Thymus (tissue), 11 donors: Measurements from ENCODE around the gene DEPP1. TPM values are rescaled to one million over a fixed set of nuclear protein-coding genes. Genes with fewer than 3 reads are reported as not detected.

Experiments used
- DNase-seq, 9 donors: peaks; one replicate each; pipeline ENCODE4 v3.0.0-alpha.2; 2013; ENCODE audit warnings: low spot score in 9 of 9, low read depth in 6 of 9, missing footprints in 1 of 9
- H3K27ac ChIP-seq, 2 donors: one replicate each; pipeline ENCODE4 v1.5.1; 2013; ENCODE audit warnings: control low read depth in 1 of 2, low read depth in 1 of 2, low read length in 1 of 2, mild to moderate bottlenecking in 1 of 2, moderate library complexity in 1 of 2
- H3K27me3 ChIP-seq, 2 donors: one replicate each; pipeline ENCODE4 v1.5.1; 2013; ENCODE audit warnings: low read length in 1 of 2; ENCODE audit not compliant: control insufficient read depth in 2 of 2, insufficient read depth in 1 of 2
- H3K36me3 ChIP-seq, 2 donors: one replicate each; pipeline ENCODE4 v1.5.1; 2013; ENCODE audit warnings: low read length in 1 of 2, mild to moderate bottlenecking in 1 of 2, moderate library complexity in 1 of 2; ENCODE audit not compliant: control insufficient read depth in 2 of 2, insufficient read depth in 2 of 2
- H3K4me1 ChIP-seq, 2 donors: one replicate each; pipeline ENCODE4 v1.5.1; 2013; ENCODE audit warnings: low read length in 2 of 2; ENCODE audit not compliant: control insufficient read depth in 2 of 2, insufficient read depth in 2 of 2
- H3K4me3 ChIP-seq, 2 donors: one replicate each; pipeline ENCODE4 v1.5.1; 2013; ENCODE audit warnings: low read length in 2 of 2, control low read depth in 1 of 2, mild to moderate bottlenecking in 1 of 2
- H3K9me3 ChIP-seq, 2 donors: one replicate each; pipeline ENCODE4 v1.5.1; 2013; ENCODE audit warnings: low read length in 1 of 2, mild to moderate bottlenecking in 1 of 2; ENCODE audit not compliant: control insufficient read depth in 2 of 2, insufficient read depth in 1 of 2
- WGBS: extraction: QIAGEN DNeasy Blood & Tissue Kit; methylation state at CpG from one replicate; pipeline ENCODE4 v1.1.7; 2013; 5-methylcytosine and 5-hydroxymethylcytosine counted together
- polyA plus RNA-seq: library from polyadenylated mRNA; stranded (reverse); fragments of 200-250 nt; gene quantifications from one replicate; pipeline ENCODE4 v1.2.3, GENCODE V29; 2013
- total RNA-seq: library from RNA; stranded (reverse); fragments of 120-200 nt; gene quantifications from one replicate; pipeline ENCODE4 v1.2.4, GENCODE V29; 2013
- donor health status: healthy.

The DEPP1 gene
- total and polyA plus RNA-seq, 2 donors, result 12.2 to 51.6 TPM

GRCh38 chr10:44926751-44927351 is 51.8 kb downstream of the DEPP1 start:
- 82% methylated on average over 10 of the region's 10 CpGs for WGBS

More at GRCh38 chr10:44926751-44927351, 51.8 kb downstream of the DEPP1 start:
- no peak overlapping the region for H3K4me3 ChIP-seq
- H3K4me1 ChIP-seq, result peaks cover 0 to 8% of the 10 kb centered on the region in 2 donors
- DNase-seq, result no peak
- H3K27ac ChIP-seq, result no peak overlapping the region
- no peaks in the 10 kb centered on the region for H3K27me3 ChIP-seq
- H3K9me3 ChIP-seq, result no peaks in the 10 kb centered on the region
- H3K36me3 ChIP-seq, result no peaks in the 10 kb centered on the region

Other genes with a start within 250 kb of the DEPP1 start
- gene TMEM72, start 67.5 kb downstream of the DEPP1 start, total RNA-seq, result 0.05 TPM
- gene TMEM72, start 67.5 kb downstream of the DEPP1 start, polyA plus RNA-seq, result 0.07 TPM
- gene RASSF4, start 19.0 kb downstream of the DEPP1 start, total RNA-seq, result 17.9 TPM
- 50.0 TPM for gene RASSF4, start 19.0 kb downstream of the DEPP1 start, polyA plus RNA-seq
- 83.1 TPM for gene ZNF22, start 22.1 kb upstream of the DEPP1 start, total RNA-seq
- 51.7 TPM for gene ZNF22, start 22.1 kb upstream of the DEPP1 start, polyA plus RNA-seq